Liver (tissue), 9 donors: ENCODE measurements around the gene CPNE9. TPM values are rescaled to one million over a fixed set of nuclear protein-coding genes. Genes with fewer than 3 reads are reported as not detected.

ENCODE experiments used
- DNase-seq: peaks from one replicate; pipeline ENCODE4 v3.0.0-alpha.2; 2017; ENCODE audit warnings: low spot score
- H3K27ac ChIP-seq, 2 donors: one replicate each; pipeline ENCODE4 v1.7.0; 2013; ENCODE audit warnings: inconsistent platforms in 2 of 2, low read length in 2 of 2, control low read depth in 1 of 2, low read depth in 1 of 2, mild to moderate bottlenecking in 1 of 2
- H3K27me3 ChIP-seq, 4 donors: one replicate each; pipeline versions ENCODE4 v1.6.1 to v1.7.0; 2013; ENCODE audit warnings: low read length in 3 of 4, inconsistent platforms in 1 of 4, mild to moderate bottlenecking in 1 of 4, moderate library complexity in 1 of 4; ENCODE audit not compliant: control insufficient read depth in 4 of 4, insufficient read depth in 4 of 4
- H3K36me3 ChIP-seq, 4 donors: one replicate each; pipeline versions ENCODE4 v1.6.1 to v1.7.0; 2013; ENCODE audit warnings: low read length in 3 of 4, mild to moderate bottlenecking in 3 of 4, low read depth in 1 of 4, moderate library complexity in 1 of 4; ENCODE audit not compliant: control insufficient read depth in 4 of 4, insufficient read depth in 3 of 4
- H3K4me1 ChIP-seq, 4 donors: one replicate each; pipeline versions ENCODE4 v1.6.1 to v1.7.0; 2013; ENCODE audit warnings: low read length in 3 of 4, mild to moderate bottlenecking in 3 of 4, moderate library complexity in 1 of 4; ENCODE audit not compliant: control insufficient read depth in 4 of 4, insufficient read depth in 4 of 4
- H3K4me3 ChIP-seq, 3 donors: one replicate each; pipeline versions ENCODE4 v1.6.1 to v1.7.0; 2013; ENCODE audit warnings: low read length in 3 of 3, control low read depth in 1 of 3, low read depth in 1 of 3, mild to moderate bottlenecking in 1 of 3
- H3K9ac ChIP-seq, 2 donors: one replicate each; pipeline ENCODE4 v1.7.0; 2013; ENCODE audit warnings: low read length in 2 of 2, mild to moderate bottlenecking in 2 of 2, moderate library complexity in 2 of 2, control low read depth in 1 of 2, low read depth in 1 of 2
- H3K9me3 ChIP-seq, 4 donors: one replicate each; pipeline versions ENCODE4 v1.6.1 to v1.7.0; 2013; ENCODE audit warnings: low read length in 3 of 4; ENCODE audit not compliant: control insufficient read depth in 4 of 4
- EGR1 ChIP-seq, 2 donors: IDR thresholded peaks; 2 replicates each; pipeline ENCODE4 v1.6.1; 2016 to 2018; ENCODE audit warnings: antibody characterized with exemption in 2 of 2, low read depth in 2 of 2
- FOXA1 ChIP-seq: IDR thresholded peaks from 2 replicates; pipeline ENCODE4 v1.6.1; 2016; ENCODE audit warnings: antibody characterized with exemption
- FOXA2 ChIP-seq: IDR thresholded peaks from 2 replicates; pipeline ENCODE4 v1.6.1; 2016; ENCODE audit warnings: antibody characterized with exemption
- GABPA ChIP-seq, 2 donors: IDR thresholded peaks in 1 of 2; conservative IDR thresholded peaks in 1 of 2; 2 replicates each; pipeline ENCODE4 v1.6.1; 2016; ENCODE audit warnings: antibody characterized with exemption in 2 of 2, mild to moderate bottlenecking in 1 of 2, moderate library complexity in 1 of 2
- HNF4A ChIP-seq, 2 donors: conservative IDR thresholded peaks; 2 replicates each; pipeline ENCODE4 v1.6.1; 2016; ENCODE audit warnings: antibody characterized with exemption in 2 of 2, mild to moderate bottlenecking in 2 of 2
- HNF4G ChIP-seq: IDR thresholded peaks from 2 replicates; pipeline ENCODE4 v1.6.1; 2016; ENCODE audit warnings: antibody characterized with exemption
- JUND ChIP-seq, 2 donors: IDR thresholded peaks; 2 replicates each; pipeline ENCODE4 v1.6.1; 2016; ENCODE audit warnings: antibody characterized with exemption in 2 of 2
- NR2F2 ChIP-seq: IDR thresholded peaks from 2 replicates; pipeline ENCODE4 v1.6.1; 2016; ENCODE audit warnings: antibody characterized with exemption
- RAD21 ChIP-seq, 2 donors: IDR thresholded peaks; 2 replicates each; pipeline ENCODE4 v1.6.1; 2016; ENCODE audit warnings: antibody characterized with exemption in 2 of 2, mild to moderate bottlenecking in 2 of 2
- RXRA ChIP-seq, 2 donors: IDR thresholded peaks; 2 replicates each; pipeline ENCODE4 v1.6.1; 2017 to 2018; ENCODE audit warnings: antibody characterized with exemption in 2 of 2, mild to moderate bottlenecking in 1 of 2
- SP1 ChIP-seq: IDR thresholded peaks from 2 replicates; pipeline ENCODE4 v1.6.1; 2018; ENCODE audit warnings: antibody characterized with exemption, mild to moderate bottlenecking
- TAF1 ChIP-seq: conservative IDR thresholded peaks from 2 replicates; pipeline ENCODE4 v1.6.1; 2016; ENCODE audit warnings: antibody characterized with exemption, mild to moderate bottlenecking
- YY1 ChIP-seq: IDR thresholded peaks from 2 replicates; pipeline ENCODE4 v1.6.1; 2016; ENCODE audit warnings: antibody characterized with exemption, mild to moderate bottlenecking
- WGBS: extraction: QIAGEN DNeasy Blood & Tissue Kit; methylation state at CpG from one replicate; pipeline ENCODE4 v1.1.7; 2013; 5-methylcytosine and 5-hydroxymethylcytosine counted together
- polyA plus RNA-seq, 2 donors: library from polyadenylated mRNA; stranded (reverse) in 1 of 2; unstranded in 1 of 2; fragments of 200-250 nt in 1 of 2; fragments of >200 nt in 1 of 2; fragmentation: Nextera tagmentation in 1 of 2; extraction: Ambion mirVana in 1 of 2; gene quantifications; one replicate each; pipeline versions ENCODE4 v1.2.1 to v1.2.3, GENCODE V29; 2013 to 2015
- total RNA-seq, 2 donors: library from RNA; depleted of rRNA; stranded (reverse); fragments of >200 nt; gene quantifications; one replicate each; pipeline ENCODE4 v1.2.3, GENCODE V29; 2014
- TF ChIP-seq, protein P1 (sequence below): IDR thresholded peaks from 2 replicates; pipeline ENCODE4 v1.6.1; 2016; ENCODE audit warnings: antibody characterized with exemption, mild to moderate bottlenecking
- TF ChIP-seq, protein P2 (sequence below): IDR thresholded peaks from 2 replicates; pipeline ENCODE4 v1.6.1; 2016; ENCODE audit warnings: antibody characterized with exemption
- TF ChIP-seq, protein P3 (sequence below): fragments of 150-350 bp; IDR thresholded peaks from 2 replicates; pipeline ENCODE4 v1.5.1; 2017; ENCODE audit warnings: improper control_type of control experiment, low read depth, low read length; ENCODE audit not compliant: missing input control
- TF ChIP-seq, protein P4 (sequence below): IDR thresholded peaks from 2 replicates; pipeline ENCODE4 v1.6.1; 2016; ENCODE audit warnings: antibody characterized with exemption
- TF ChIP-seq, protein P5 (sequence below): IDR thresholded peaks from 2 replicates; pipeline ENCODE4 v1.6.1; 2016; ENCODE audit warnings: antibody characterized with exemption
- donor health status: healthy.
- donor health status: healthy.
- donor health status: healthy.
- donor health status: healthy.
- donor health status: healthy.

The CPNE9 gene
- total and polyA plus RNA-seq, 4 donors: not detected

DNA sequence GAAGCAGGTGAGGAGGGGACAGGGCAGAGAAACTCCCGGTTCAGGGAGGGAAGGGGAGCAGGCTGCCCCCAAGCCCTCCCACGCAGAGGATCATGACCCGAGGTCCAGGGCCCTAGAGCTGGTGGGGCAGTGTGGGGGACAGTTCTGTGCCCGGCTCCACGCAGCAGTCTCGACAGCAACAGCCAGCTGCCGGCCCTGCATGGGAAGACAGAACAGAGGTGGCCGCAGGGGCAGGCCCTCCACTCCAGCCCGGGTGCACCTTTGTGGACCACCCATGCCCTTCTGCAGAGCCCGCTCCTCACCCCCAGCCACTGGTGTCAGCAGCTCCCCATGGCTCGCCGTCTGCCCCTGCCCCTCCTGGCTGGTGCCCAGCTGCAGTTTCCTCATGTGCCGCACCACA is 53.8 kb downstream of the CPNE9 start:
- no peaks in the 10 kb centered on the region for H3K9me3 ChIP-seq
- peaks cover 19 to 57% (median 40%) of the 10 kb centered on the region in 4 donors for H3K36me3 ChIP-seq
- WGBS: 95% methylated on average over 13 of the region's 13 CpGs
- TF ChIP-seq YY1: no peak
- TF ChIP-seq EGR1 (IDR thresholded peaks at IDR 0.05; ENCODE audit: low read depth in 2 of 2): no peak
- no peak for TF ChIP-seq RXRA (IDR thresholded peaks at IDR 0.05)
- no peak for TF ChIP-seq FOXA2
- no peak for TF ChIP-seq TAF1
- TF ChIP-seq, protein P1, sequence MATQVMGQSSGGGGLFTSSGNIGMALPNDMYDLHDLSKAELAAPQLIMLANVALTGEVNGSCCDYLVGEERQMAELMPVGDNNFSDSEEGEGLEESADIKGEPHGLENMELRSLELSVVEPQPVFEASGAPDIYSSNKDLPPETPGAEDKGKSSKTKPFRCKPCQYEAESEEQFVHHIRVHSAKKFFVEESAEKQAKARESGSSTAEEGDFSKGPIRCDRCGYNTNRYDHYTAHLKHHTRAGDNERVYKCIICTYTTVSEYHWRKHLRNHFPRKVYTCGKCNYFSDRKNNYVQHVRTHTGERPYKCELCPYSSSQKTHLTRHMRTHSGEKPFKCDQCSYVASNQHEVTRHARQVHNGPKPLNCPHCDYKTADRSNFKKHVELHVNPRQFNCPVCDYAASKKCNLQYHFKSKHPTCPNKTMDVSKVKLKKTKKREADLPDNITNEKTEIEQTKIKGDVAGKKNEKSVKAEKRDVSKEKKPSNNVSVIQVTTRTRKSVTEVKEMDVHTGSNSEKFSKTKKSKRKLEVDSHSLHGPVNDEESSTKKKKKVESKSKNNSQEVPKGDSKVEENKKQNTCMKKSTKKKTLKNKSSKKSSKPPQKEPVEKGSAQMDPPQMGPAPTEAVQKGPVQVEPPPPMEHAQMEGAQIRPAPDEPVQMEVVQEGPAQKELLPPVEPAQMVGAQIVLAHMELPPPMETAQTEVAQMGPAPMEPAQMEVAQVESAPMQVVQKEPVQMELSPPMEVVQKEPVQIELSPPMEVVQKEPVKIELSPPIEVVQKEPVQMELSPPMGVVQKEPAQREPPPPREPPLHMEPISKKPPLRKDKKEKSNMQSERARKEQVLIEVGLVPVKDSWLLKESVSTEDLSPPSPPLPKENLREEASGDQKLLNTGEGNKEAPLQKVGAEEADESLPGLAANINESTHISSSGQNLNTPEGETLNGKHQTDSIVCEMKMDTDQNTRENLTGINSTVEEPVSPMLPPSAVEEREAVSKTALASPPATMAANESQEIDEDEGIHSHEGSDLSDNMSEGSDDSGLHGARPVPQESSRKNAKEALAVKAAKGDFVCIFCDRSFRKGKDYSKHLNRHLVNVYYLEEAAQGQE: no peak
- TF ChIP-seq SP1: no peak
- TF ChIP-seq, protein P2, sequence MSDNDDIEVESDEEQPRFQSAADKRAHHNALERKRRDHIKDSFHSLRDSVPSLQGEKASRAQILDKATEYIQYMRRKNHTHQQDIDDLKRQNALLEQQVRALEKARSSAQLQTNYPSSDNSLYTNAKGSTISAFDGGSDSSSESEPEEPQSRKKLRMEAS: no peak
- no peak for TF ChIP-seq GABPA (IDR thresholded peaks at IDR 0.05 in 1 of 2, conservative IDR thresholded peaks at IDR 0.05 in 1 of 2)
- TF ChIP-seq NR2F2: no peak
- no peak for TF ChIP-seq FOXA1
- TF ChIP-seq HNF4G: no peak
- TF ChIP-seq, protein P3, sequence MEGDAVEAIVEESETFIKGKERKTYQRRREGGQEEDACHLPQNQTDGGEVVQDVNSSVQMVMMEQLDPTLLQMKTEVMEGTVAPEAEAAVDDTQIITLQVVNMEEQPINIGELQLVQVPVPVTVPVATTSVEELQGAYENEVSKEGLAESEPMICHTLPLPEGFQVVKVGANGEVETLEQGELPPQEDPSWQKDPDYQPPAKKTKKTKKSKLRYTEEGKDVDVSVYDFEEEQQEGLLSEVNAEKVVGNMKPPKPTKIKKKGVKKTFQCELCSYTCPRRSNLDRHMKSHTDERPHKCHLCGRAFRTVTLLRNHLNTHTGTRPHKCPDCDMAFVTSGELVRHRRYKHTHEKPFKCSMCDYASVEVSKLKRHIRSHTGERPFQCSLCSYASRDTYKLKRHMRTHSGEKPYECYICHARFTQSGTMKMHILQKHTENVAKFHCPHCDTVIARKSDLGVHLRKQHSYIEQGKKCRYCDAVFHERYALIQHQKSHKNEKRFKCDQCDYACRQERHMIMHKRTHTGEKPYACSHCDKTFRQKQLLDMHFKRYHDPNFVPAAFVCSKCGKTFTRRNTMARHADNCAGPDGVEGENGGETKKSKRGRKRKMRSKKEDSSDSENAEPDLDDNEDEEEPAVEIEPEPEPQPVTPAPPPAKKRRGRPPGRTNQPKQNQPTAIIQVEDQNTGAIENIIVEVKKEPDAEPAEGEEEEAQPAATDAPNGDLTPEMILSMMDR: no peak
- no peak for TF ChIP-seq RAD21 (IDR thresholded peaks at IDR 0.05)
- no peak for TF ChIP-seq JUND (IDR thresholded peaks at IDR 0.05)
- TF ChIP-seq, protein P4, sequence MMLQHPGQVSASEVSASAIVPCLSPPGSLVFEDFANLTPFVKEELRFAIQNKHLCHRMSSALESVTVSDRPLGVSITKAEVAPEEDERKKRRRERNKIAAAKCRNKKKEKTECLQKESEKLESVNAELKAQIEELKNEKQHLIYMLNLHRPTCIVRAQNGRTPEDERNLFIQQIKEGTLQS: no peak
- no peak for TF ChIP-seq HNF4A (conservative IDR thresholded peaks at IDR 0.05)
- TF ChIP-seq, protein P5, sequence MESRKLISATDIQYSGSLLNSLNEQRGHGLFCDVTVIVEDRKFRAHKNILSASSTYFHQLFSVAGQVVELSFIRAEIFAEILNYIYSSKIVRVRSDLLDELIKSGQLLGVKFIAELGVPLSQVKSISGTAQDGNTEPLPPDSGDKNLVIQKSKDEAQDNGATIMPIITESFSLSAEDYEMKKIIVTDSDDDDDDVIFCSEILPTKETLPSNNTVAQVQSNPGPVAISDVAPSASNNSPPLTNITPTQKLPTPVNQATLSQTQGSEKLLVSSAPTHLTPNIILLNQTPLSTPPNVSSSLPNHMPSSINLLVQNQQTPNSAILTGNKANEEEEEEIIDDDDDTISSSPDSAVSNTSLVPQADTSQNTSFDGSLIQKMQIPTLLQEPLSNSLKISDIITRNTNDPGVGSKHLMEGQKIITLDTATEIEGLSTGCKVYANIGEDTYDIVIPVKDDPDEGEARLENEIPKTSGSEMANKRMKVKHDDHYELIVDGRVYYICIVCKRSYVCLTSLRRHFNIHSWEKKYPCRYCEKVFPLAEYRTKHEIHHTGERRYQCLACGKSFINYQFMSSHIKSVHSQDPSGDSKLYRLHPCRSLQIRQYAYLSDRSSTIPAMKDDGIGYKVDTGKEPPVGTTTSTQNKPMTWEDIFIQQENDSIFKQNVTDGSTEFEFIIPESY: no peak
- H3K9ac ChIP-seq: no peak overlapping the region
- no peak overlapping the region for H3K4me3 ChIP-seq
- H3K4me1 ChIP-seq: peaks cover 0 to 5% (median 0%) of the 10 kb centered on the region in 4 donors
- no peaks in the 10 kb centered on the region for H3K27me3 ChIP-seq
- H3K27ac ChIP-seq: no peak overlapping the region
- DNase-seq: no peak
